K562 (cell line): ENCODE results near the gene BLZF1. TPM values are rescaled to one million over a fixed set of nuclear protein-coding genes. Genes with fewer than 3 reads are reported as not detected.

ENCODE experiments used
- BRD4 ChIP-seq: fragments of 200-600 bp; sonication (generic); IDR thresholded peaks from 2 replicates; pipeline ENCODE4 v1.6.1; 2017; ENCODE audit warnings: inconsistent platforms
- CBFA2T3 ChIP-seq: fragments of 450-650 bp; IDR thresholded peaks from 2 replicates; pipeline ENCODE4 v1.6.1; 2017
- DPF2 ChIP-seq: fragments of 450-650 bp; IDR thresholded peaks from 2 replicates; pipeline ENCODE4 v1.6.1; 2016
- ETV5 ChIP-seq: sonication (generic); formaldehyde crosslinking; IDR thresholded peaks from 2 replicates; pipeline ENCODE4 v1.4.0; 2020; ENCODE audit warnings: low read depth, mild to moderate bottlenecking, missing genetic modification reagents
- KLF10 ChIP-seq: fragments of 250-450 bp; sonication (Bioruptor Pico); IDR thresholded peaks from 2 replicates; pipeline ENCODE4 v1.6.1; 2021; ENCODE audit warnings: matching md5 sums
- MAFF ChIP-seq: IDR thresholded peaks from 2 replicates; pipeline ENCODE4 v1.6.1; 2012; ENCODE audit warnings: low read length, improper control_type of control experiment
- MED1 ChIP-seq: sonication (generic); formaldehyde crosslinking; IDR thresholded peaks from 2 replicates; pipeline ENCODE4 v1.8.1; 2023; ENCODE audit warnings: missing genetic modification reagents, borderline replicate concordance
- PHF8 ChIP-seq: fragments of 200-600 bp; sonication (generic); IDR thresholded peaks from 2 replicates; pipeline ENCODE4 v1.6.1; 2012; ENCODE audit warnings: mixed run types, mild to moderate bottlenecking, inconsistent platforms, low read length, moderate library complexity, borderline replicate concordance
- RAD51 ChIP-seq: fragments of 450-650 bp; IDR thresholded peaks from 2 replicates; pipeline ENCODE4 v1.7.1; 2016; ENCODE audit warnings: low read depth, mild to moderate bottlenecking, borderline replicate concordance
- RBM17 ChIP-seq: fragments of 200-400 bp; formaldehyde crosslinking; IDR thresholded peaks from 2 replicates; pipeline ENCODE4 v1.6.1; 2017; ENCODE audit warnings: low read depth, mild to moderate bottlenecking, low read length, borderline replicate concordance
- SMARCC2 ChIP-seq: fragments of 450-650 bp; IDR thresholded peaks from 2 replicates; pipeline ENCODE4 v1.6.1; 2017; ENCODE audit warnings: antibody characterized with exemption, moderate library complexity, mild to moderate bottlenecking, low read depth
- TCF7L2 ChIP-seq: fragments of 150-350 bp; IDR thresholded peaks from 2 replicates; pipeline ENCODE4 v1.6.1; 2016; ENCODE audit warnings: low read depth, mild to moderate bottlenecking, low read length, moderate library complexity
- TRIM28 ChIP-seq: fragments of 450-650 bp; IDR thresholded peaks from 2 replicates; pipeline ENCODE4 v1.6.1; 2017
- ZFP30 ChIP-seq: fragments of 250-450 bp; sonication (Bioruptor Pico); IDR thresholded peaks from 2 replicates; pipeline ENCODE4 v1.8.0; 2022; ENCODE audit warnings: moderate library complexity, mild to moderate bottlenecking, inconsistent platforms, borderline replicate concordance
- ZNF232 ChIP-seq: sonication (generic); formaldehyde crosslinking; IDR thresholded peaks from 2 replicates; pipeline ENCODE4 v1.8.0; 2022; ENCODE audit warnings: mild to moderate bottlenecking, missing genetic modification reagents
- ZNF274 ChIP-seq: IDR thresholded peaks from 2 replicates; pipeline ENCODE4 v1.6.1; 2011; ENCODE audit warnings: low read depth, mild to moderate bottlenecking, low read length, moderate library complexity, borderline replicate concordance
- ZNF696 ChIP-seq: fragments of 250-450 bp; sonication (Bioruptor Pico); conservative IDR thresholded peaks from 2 replicates; pipeline ENCODE4 v1.4.0; 2020; ENCODE audit warnings: mild to moderate bottlenecking, moderate library complexity
- polyA plus RNA-seq, 8 experiments: library from polyadenylated mRNA; depleted of rRNA in 4 of 8; stranded (reverse) in 5 of 8; unstranded in 3 of 8; fragments of >200 nt; fragmentation: Nextera tagmentation in 2 of 8; fragmentation: Illumina TruSeq in 1 of 8; extraction: Ambion mirVana in 2 of 8; extraction: Trizol in 1 of 8; gene quantifications; 2 replicates each; pipeline versions ENCODE4 v1.2.1 to v1.2.3, GENCODE V29; 2011 to 2014; ENCODE audit warnings: inconsistent platforms in 1 of 8, missing spikeins in 1 of 8
- total RNA-seq, 7 experiments: library from RNA; depleted of rRNA in 6 of 7; stranded (reverse); fragments of >200 nt in 6 of 7; fragmentation: Illumina TruSeq in 2 of 7; extraction: Trizol in 2 of 7; gene quantifications; 2 replicates each; pipeline versions ENCODE4 v1.2.1 to v1.2.3, GENCODE V29; 2011 to 2021; ENCODE audit warnings: low replicate concordance in 1 of 7
- TF ChIP-seq, protein P1 (sequence below), 2 experiments: fragments of 250-450 bp in 1 of 2; fragments of 450-650 bp in 1 of 2; sonication (Bioruptor Pico) in 1 of 2; IDR thresholded peaks; 2 replicates each; pipeline versions ENCODE4 v1.6.1 to v1.8.0; 2016 to 2021; ENCODE audit warnings: mild to moderate bottlenecking in 2 of 2, moderate library complexity in 2 of 2, missing compliant biosample characterization in 1 of 2, missing genetic modification characterization in 1 of 2
- TF ChIP-seq, protein P2 (sequence below): fragments of 250-450 bp; sonication (Bioruptor Pico); IDR thresholded peaks from 2 replicates; pipeline ENCODE4 v1.4.0; 2020
- TF ChIP-seq, protein P3 (sequence below): IDR thresholded peaks from 3 replicates; pipeline ENCODE4 v1.6.1; 2011; ENCODE audit warnings: borderline replicate concordance, mild to moderate bottlenecking, moderate library complexity; ENCODE audit not compliant: insufficient read length; ENCODE audit errors: extremely low read depth
- TF ChIP-seq, protein P4 (sequence below): IDR thresholded peaks from 2 replicates; pipeline ENCODE4 v1.6.1; 2011; ENCODE audit warnings: borderline replicate concordance, low read depth, mild to moderate bottlenecking, moderate library complexity, low read length; ENCODE audit not compliant: insufficient read depth, poor library complexity, severe bottlenecking

The BLZF1 gene
- total and polyA plus RNA-seq, 9 of the 15 experiments (the other 6 are each of a cell fraction or from before 2014, with no cell fraction given), result 20.5 to 32.8 (median 25.3) TPM

DNA sequence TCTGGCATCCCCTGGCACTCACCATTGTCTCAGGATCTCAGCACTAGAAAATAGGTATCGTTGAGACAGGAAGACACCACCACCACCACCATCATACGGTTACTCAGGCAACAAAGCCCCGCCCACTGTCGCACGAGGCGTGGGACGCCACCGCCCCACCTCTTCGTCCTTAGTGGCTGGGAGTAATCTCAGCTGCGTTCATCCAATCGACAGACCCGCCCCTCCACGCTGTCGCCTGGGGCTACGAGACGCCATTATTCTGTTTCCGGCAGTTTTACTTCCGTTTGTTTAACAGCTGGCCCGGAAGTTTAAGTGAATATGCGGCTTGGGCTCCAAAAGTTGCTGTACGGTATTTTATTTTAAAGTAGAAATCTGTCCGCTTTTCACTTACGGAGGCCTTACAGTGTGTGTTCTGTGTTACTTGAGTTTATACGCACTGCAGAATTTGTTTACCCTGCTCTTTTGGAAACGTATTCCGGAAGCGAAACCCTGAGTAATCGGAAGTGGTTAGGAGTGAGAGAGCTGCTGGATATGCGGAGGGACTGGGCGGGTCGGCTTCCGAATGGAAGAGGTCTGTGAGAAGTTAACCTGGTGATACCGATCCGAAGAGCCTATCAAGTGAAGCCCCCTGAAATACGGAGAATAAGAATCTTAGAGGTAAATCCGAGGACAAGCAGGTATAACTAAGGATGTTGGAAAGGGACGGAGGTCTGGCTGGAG is at the start of gene BLZF1, which contains the start of gene NME7 (continued):
- TF ChIP-seq ZNF232 (CRISPR knock-in tag) (no peak), CBFA2T3 (no peak), TRIM28 (no peak), SMARCC2 (no peak), MAFF (no peak; the same call in 1 of the 2 replicates), PHF8 (peak; percentile 66; the same call in 1 of the 2 replicates), ZNF696 (CRISPR knock-in tag) (no peak), BRD4 (no peak), TCF7L2 (no peak), RBM17 (no peak), MED1 (CRISPR knock-in tag) (no peak), ZFP30 (no peak), ETV5 (peak; percentile 75), RAD51 (no peak), DPF2 (peak; percentile 28; the same call in 1 of the 2 replicates), ZNF274 (no peak), KLF10 (no peak)
- TF ChIP-seq, protein P1, sequence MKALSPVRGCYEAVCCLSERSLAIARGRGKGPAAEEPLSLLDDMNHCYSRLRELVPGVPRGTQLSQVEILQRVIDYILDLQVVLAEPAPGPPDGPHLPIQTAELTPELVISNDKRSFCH (CRISPR knock-in tag; IDR thresholded peaks at IDR 0.05), result no peak
- TF ChIP-seq, protein P1 (tag; IDR thresholded peaks at IDR 0.05), result peak; percentile 30; the same call in 1 of the 2 replicates
- TF ChIP-seq, protein P2, sequence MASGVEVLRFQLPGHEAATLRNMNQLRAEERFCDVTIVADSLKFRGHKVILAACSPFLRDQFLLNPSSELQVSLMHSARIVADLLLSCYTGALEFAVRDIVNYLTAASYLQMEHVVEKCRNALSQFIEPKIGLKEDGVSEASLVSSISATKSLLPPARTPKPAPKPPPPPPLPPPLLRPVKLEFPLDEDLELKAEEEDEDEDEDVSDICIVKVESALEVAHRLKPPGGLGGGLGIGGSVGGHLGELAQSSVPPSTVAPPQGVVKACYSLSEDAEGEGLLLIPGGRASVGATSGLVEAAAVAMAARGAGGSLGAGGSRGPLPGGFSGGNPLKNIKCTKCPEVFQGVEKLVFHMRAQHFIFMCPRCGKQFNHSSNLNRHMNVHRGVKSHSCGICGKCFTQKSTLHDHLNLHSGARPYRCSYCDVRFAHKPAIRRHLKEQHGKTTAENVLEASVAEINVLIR, result no peak
- TF ChIP-seq, protein P3, sequence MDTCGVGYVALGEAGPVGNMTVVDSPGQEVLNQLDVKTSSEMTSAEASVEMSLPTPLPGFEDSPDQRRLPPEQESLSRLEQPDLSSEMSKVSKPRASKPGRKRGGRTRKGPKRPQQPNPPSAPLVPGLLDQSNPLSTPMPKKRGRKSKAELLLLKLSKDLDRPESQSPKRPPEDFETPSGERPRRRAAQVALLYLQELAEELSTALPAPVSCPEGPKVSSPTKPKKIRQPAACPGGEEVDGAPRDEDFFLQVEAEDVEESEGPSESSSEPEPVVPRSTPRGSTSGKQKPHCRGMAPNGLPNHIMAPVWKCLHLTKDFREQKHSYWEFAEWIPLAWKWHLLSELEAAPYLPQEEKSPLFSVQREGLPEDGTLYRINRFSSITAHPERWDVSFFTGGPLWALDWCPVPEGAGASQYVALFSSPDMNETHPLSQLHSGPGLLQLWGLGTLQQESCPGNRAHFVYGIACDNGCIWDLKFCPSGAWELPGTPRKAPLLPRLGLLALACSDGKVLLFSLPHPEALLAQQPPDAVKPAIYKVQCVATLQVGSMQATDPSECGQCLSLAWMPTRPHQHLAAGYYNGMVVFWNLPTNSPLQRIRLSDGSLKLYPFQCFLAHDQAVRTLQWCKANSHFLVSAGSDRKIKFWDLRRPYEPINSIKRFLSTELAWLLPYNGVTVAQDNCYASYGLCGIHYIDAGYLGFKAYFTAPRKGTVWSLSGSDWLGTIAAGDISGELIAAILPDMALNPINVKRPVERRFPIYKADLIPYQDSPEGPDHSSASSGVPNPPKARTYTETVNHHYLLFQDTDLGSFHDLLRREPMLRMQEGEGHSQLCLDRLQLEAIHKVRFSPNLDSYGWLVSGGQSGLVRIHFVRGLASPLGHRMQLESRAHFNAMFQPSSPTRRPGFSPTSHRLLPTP, result no peak
- TF ChIP-seq, protein P4, sequence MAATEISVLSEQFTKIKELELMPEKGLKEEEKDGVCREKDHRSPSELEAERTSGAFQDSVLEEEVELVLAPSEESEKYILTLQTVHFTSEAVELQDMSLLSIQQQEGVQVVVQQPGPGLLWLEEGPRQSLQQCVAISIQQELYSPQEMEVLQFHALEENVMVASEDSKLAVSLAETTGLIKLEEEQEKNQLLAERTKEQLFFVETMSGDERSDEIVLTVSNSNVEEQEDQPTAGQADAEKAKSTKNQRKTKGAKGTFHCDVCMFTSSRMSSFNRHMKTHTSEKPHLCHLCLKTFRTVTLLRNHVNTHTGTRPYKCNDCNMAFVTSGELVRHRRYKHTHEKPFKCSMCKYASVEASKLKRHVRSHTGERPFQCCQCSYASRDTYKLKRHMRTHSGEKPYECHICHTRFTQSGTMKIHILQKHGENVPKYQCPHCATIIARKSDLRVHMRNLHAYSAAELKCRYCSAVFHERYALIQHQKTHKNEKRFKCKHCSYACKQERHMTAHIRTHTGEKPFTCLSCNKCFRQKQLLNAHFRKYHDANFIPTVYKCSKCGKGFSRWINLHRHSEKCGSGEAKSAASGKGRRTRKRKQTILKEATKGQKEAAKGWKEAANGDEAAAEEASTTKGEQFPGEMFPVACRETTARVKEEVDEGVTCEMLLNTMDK, result no peak
